Body of pancreas (tissue), 4 donors: ENCODE measurements around the gene EGLN3. TPM values are rescaled to one million over a fixed set of nuclear protein-coding genes. Genes with fewer than 3 reads are reported as not detected.

ENCODE experiments used
- ATAC-seq: fragments of 150-250 bp; one replicate; pipeline ENCODE4 v1.9.1; 2016
- DNase-seq, 4 donors: peaks; one replicate each; pipeline ENCODE4 v3.0.0-alpha.2; 2019
- H3K27ac ChIP-seq, 4 donors: fragments of 200-600 bp; sonication (generic); 1 replicate in 3 of 4; 2 replicates in 1 of 4; pipeline versions ENCODE4 v1.5.1 to v1.6.1; 2016 to 2019; ENCODE audit warnings: mild to moderate bottlenecking in 1 of 4, mixed read lengths in 1 of 4, moderate library complexity in 1 of 4
- H3K27me3 ChIP-seq, 2 donors: fragments of 200-600 bp; sonication (generic); one replicate each; pipeline ENCODE4 v1.6.0; 2016; ENCODE audit warnings: mild to moderate bottlenecking in 1 of 2
- H3K36me3 ChIP-seq, 2 donors: fragments of 200-600 bp; sonication (generic); replicated peaks in 1 of 2; 2 replicates each; pipeline ENCODE4 v1.5.1; 2016; ENCODE audit warnings: low read depth in 2 of 2; ENCODE audit not compliant: insufficient read depth in 1 of 2
- H3K4me1 ChIP-seq: fragments of 200-600 bp; sonication (generic); one replicate; pipeline ENCODE4 v1.6.0; 2016
- H3K4me3 ChIP-seq, 2 donors: fragments of 200-600 bp; sonication (generic); 1 replicate in 1 of 2; 2 replicates in 1 of 2; pipeline ENCODE4 v1.5.1; 2016 to 2019
- H3K9me3 ChIP-seq, 3 donors: fragments of 200-600 bp; sonication (generic); 1 replicate in 2 of 3; 2 replicates in 1 of 3; pipeline ENCODE4 v1.5.1; 2016
- CTCF ChIP-seq, 7 experiments: fragments of 450-650 bp in 4 of 7; fragments of 200-600 bp in 3 of 7; sonication (generic) in 3 of 7; IDR thresholded peaks; one replicate each; pipeline ENCODE4 v1.5.1; 2016 to 2019; ENCODE audit warnings: antibody characterized with exemption in 7 of 7
- POLR2A ChIP-seq, 3 donors: fragments of 450-650 bp; IDR thresholded peaks; one replicate each; pipeline ENCODE4 v1.6.1; 2016; ENCODE audit warnings: antibody characterized with exemption in 3 of 3, mild to moderate bottlenecking in 2 of 3
- WGBS, 2 donors: methylation state at CpG; one replicate each; pipeline ENCODE4 v1.1.5; 2017; 5-methylcytosine and 5-hydroxymethylcytosine counted together
- intact Hi-C: fragments of 100-400 bp; cut with DNase I; formaldehyde crosslinking; loops from one replicate; pipeline ENCODE4 v1.15.1; 2023
- total RNA-seq, 2 donors: library from RNA; depleted of rRNA; stranded (reverse); fragments of >200 nt; gene quantifications; one replicate each; pipeline ENCODE4 v1.1.0, GENCODE V29; 2016

Gene EGLN3
- total RNA-seq, 2 donors from 2014 or later, result 2.0 to 7.0 TPM

GRCh38 chr14:33948869-33949408 lies 1.9 kb downstream of the EGLN3 start:
- ATAC-seq (no peak), DNase-seq (no peak)
- Histone ChIP-seq H3K4me1 (peaks cover 41% of the 10 kb centered on the region), H3K27me3 (no peaks in the 10 kb centered on the region), H3K27ac (no peak overlapping the region), H3K4me3 (no peak overlapping the region), H3K9me3 (no peaks in the 10 kb centered on the region), H3K36me3 (no peaks in the 10 kb centered on the region)
- no peak for TF ChIP-seq CTCF (IDR thresholded peaks at IDR 0.05)
- no peak for TF ChIP-seq POLR2A (IDR thresholded peaks at IDR 0.05)
- 66 to 83% methylated on average over 9 of the region's 9 CpGs for WGBS, 2 donors
- intact Hi-C loops, result no loop called here

GRCh38 chr14:33948145-33948868 lies 2.6 kb downstream of the EGLN3 start:
- no peak overlapping the region for H3K4me3 ChIP-seq

GRCh38 chr14:33946679-33947476 lies 4.0 kb downstream of the EGLN3 start:
- Histone ChIP-seq H3K27ac (no peak overlapping the region), H3K4me3 (no peak overlapping the region), H3K36me3 (no peaks in the 10 kb centered on the region), H3K9me3 (no peaks in the 10 kb centered on the region), H3K27me3 (no peaks in the 10 kb centered on the region), H3K4me1 (peaks cover 58% of the 10 kb centered on the region)
- WGBS, 2 donors, result 77 to 81% methylated on average over 5 of the region's 5 CpGs
- intact Hi-C loops, result no loop called here
- no peak for ATAC-seq
- no peak for DNase-seq
- no peak for TF ChIP-seq CTCF (IDR thresholded peaks at IDR 0.05)
- no peak for TF ChIP-seq POLR2A (IDR thresholded peaks at IDR 0.05)

More at GRCh38 chr14:33948145-33948868, 2.6 kb downstream of the EGLN3 start:
- H3K36me3 ChIP-seq, result no peaks in the 10 kb centered on the region
- no peak overlapping the region for H3K27ac ChIP-seq
- H3K9me3 ChIP-seq, result no peaks in the 10 kb centered on the region
- DNase-seq, result no peak
- intact Hi-C loops, result no loop called here
- peaks cover 46% of the 10 kb centered on the region for H3K4me1 ChIP-seq
- no peak for TF ChIP-seq CTCF (IDR thresholded peaks at IDR 0.05)
- TF ChIP-seq POLR2A (IDR thresholded peaks at IDR 0.05), result no peak
- ATAC-seq, result no peak
- H3K27me3 ChIP-seq, result no peaks in the 10 kb centered on the region
- 52% methylated on average over 3 of the region's 3 CpGs for WGBS, 2 donors

- intact Hi-C loops, result no loop called here
- Histone ChIP-seq H3K36me3 (no peaks in the 10 kb centered on the region), H3K4me3 (no peak overlapping the region), H3K4me1 (peaks cover 52% of the 10 kb centered on the region), H3K9me3 (no peaks in the 10 kb centered on the region), H3K27me3 (no peaks in the 10 kb centered on the region), H3K27ac (no peak overlapping the region)
- ATAC-seq (no peak), DNase-seq (no peak)
- 91 to 96% methylated on average over 4 of the region's 4 CpGs for whole genome bisulfite sequencing, 2 donors
- TF ChIP-seq POLR2A (IDR thresholded peaks at IDR 0.05) (no peak), CTCF (IDR thresholded peaks at IDR 0.05) (no peak)
Measured at GRCh38 chr14:33945210-33946088, 5.4 kb downstream of the EGLN3 start.
